HG03342 (cell line): Measurements from ENCODE around the gene CABP2.
A peak's percentile ranks its signal among the peaks of the same experiment; 100 is the strongest.

Experiments used
- ATAC-seq: cut with Tn5 transposase; IDR thresholded peaks from one replicate; pipeline ENCODE4 v1.9.1; 2021; ENCODE audit warnings: mild to moderate bottlenecking, moderate library complexity; ENCODE audit not compliant: unreplicated experiment

The CABP2 gene

GRCh38 chr11:67508486-67509121 lies 14.6 kb downstream of the CABP2 start:
- ATAC-seq = peak; percentile 43

GRCh38 chr11:67507864-67508485 lies 15.3 kb downstream of the CABP2 start, which contains the start of gene CDK2AP2:
Gene CDK2AP2, minus strand, starts transcription at chr11:67508162. Its CDS starts 80 bp downstream, at chr11:67508082.
- ATAC-seq = peak; percentile 63

- ATAC-seq = no peak
Measured at GRCh38 chr11:67507242-67507863, 15.9 kb downstream of the CABP2 start.

- no peak for ATAC-seq
Measured at GRCh38 chr11:67506426-67507051, 16.7 kb downstream of the CABP2 start.

GRCh38 chr11:67505605-67506396 lies 17.4 kb downstream of the CABP2 start:
- ATAC-seq = peak; percentile 31

GRCh38 chr11:67504950-67505581 lies 18.2 kb downstream of the CABP2 start, which contains the start of gene PITPNM1:
Gene PITPNM1, minus strand, starts transcription at chr11:67505363. Its CDS starts 1,183 bp downstream, at chr11:67504180.
- no peak for ATAC-seq

GRCh38 chr11:67504005-67504949 lies 19.0 kb downstream of the CABP2 start:
- ATAC-seq = no peak

GRCh38 chr11:67503119-67504004 lies 19.9 kb downstream of the CABP2 start:
- no peak for ATAC-seq

GRCh38 chr11:67502328-67502979 lies 20.8 kb downstream of the CABP2 start:
- no peak for ATAC-seq

GRCh38 chr11:67501854-67502253 lies 21.4 kb downstream of the CABP2 start:
- ATAC-seq = no peak

- no peak for ATAC-seq
Measured at GRCh38 chr11:67500831-67501715, 22.2 kb downstream of the CABP2 start.

GRCh38 chr11:67500484-67500821 lies 22.8 kb downstream of the CABP2 start:
- ATAC-seq = no peak

GRCh38 chr11:67499808-67500483 lies 23.3 kb downstream of the CABP2 start:
- no peak for ATAC-seq

- ATAC-seq = no peak
Measured at GRCh38 chr11:67498544-67498972, 24.7 kb downstream of the CABP2 start.

- ATAC-seq = no peak
Measured at GRCh38 chr11:67497656-67498291, 25.5 kb downstream of the CABP2 start.

GRCh38 chr11:67496113-67496512 lies 27.1 kb downstream of the CABP2 start:
- ATAC-seq = no peak
